B cell (primary cell): ENCODE results near the gene PJA1. TPM values are rescaled to one million over a fixed set of nuclear protein-coding genes. Genes with fewer than 3 reads are reported as not detected.

Experiments used
- ATAC-seq: fragments of 200-7000 bp; cut with Tn5 transposase; one replicate; pipeline ENCODE4 v1.10.0; 2021; ENCODE audit warnings: low read depth, mild to moderate bottlenecking, moderate number of reproducible peaks, moderate library complexity
- CTCF ChIA-PET: fragments of 350-600 bp; sonication (Branson Sonifier 250); formaldehyde crosslinking; loops from one replicate; lab custom pipeline; 2021; ENCODE audit warnings: antibody characterized with exemption, inconsistent platforms; lab: Charles Lee
- POLR2A ChIA-PET: fragments of 350-600 bp; sonication (Branson Sonifier 250); formaldehyde crosslinking; loops from one replicate; lab custom pipeline; 2021; ENCODE audit warnings: antibody characterized with exemption; lab: Charles Lee
- DNase-seq: peaks from one replicate; pipeline ENCODE4 v3.0.0; 2013
- H2AFZ ChIP-seq: 2 replicates; pipeline ENCODE4 v1.6.1; 2012; ENCODE audit warnings: mild to moderate bottlenecking, low read depth, low read length; ENCODE audit not compliant: insufficient read depth, poor library complexity, severe bottlenecking
- H3K27ac ChIP-seq, 2 donors: 1 replicate in 1 of 2; 2 replicates in 1 of 2; pipeline ENCODE4 v1.5.1; 2012 to 2013; ENCODE audit warnings: low read length in 2 of 2, mild to moderate bottlenecking in 2 of 2, moderate library complexity in 1 of 2
- H3K27me3 ChIP-seq, 4 experiments: fragments of 200-600 bp in 1 of 4; sonication (generic) in 1 of 4; replicated peaks in 1 of 4; 1 replicate in 2 of 4; 2 replicates in 2 of 4; pipeline versions ENCODE4 v1.6.1 to v1.7.0; 2013 to 2016; ENCODE audit warnings: low read length in 3 of 4, mild to moderate bottlenecking in 2 of 4, mixed read lengths in 1 of 4, moderate library complexity in 1 of 4; ENCODE audit not compliant: insufficient read depth in 4 of 4, control insufficient read depth in 3 of 4; ENCODE audit errors: control extremely low read depth in 1 of 4
- H3K36me3 ChIP-seq, 2 experiments: replicated peaks in 1 of 2; 1 replicate in 1 of 2; 2 replicates in 1 of 2; pipeline versions ENCODE4 v1.6.1 to v1.7.1; 2013; ENCODE audit warnings: low read length in 1 of 2; ENCODE audit not compliant: insufficient read depth in 2 of 2, control insufficient read depth in 1 of 2; ENCODE audit errors: control extremely low read depth in 1 of 2, extremely low read depth in 1 of 2
- H3K4me1 ChIP-seq, 2 donors: fragments of 200-600 bp in 1 of 2; sonication (generic) in 1 of 2; 1 replicate in 1 of 2; 2 replicates in 1 of 2; pipeline versions ENCODE4 v1.5.1 to v1.6.1; 2013 to 2017; ENCODE audit warnings: low read length in 2 of 2; ENCODE audit not compliant: control insufficient read depth in 2 of 2, insufficient read depth in 2 of 2
- H3K4me2 ChIP-seq: replicated peaks from 2 replicates; pipeline ENCODE3; 2012; ENCODE audit warnings: mild to moderate bottlenecking, low read depth, low read length; ENCODE audit not compliant: poor library complexity, severe bottlenecking
- H3K4me3 ChIP-seq, 5 experiments: fragments of 200-600 bp in 1 of 5; sonication (generic) in 1 of 5; 1 replicate in 3 of 5; 2 replicates in 2 of 5; pipeline versions ENCODE4 v1.5.1 to v1.7.0; 2011 to 2016; ENCODE audit warnings: low read length in 4 of 5, mild to moderate bottlenecking in 4 of 5, low read depth in 2 of 5, control low read depth in 1 of 5, moderate library complexity in 1 of 5; ENCODE audit not compliant: insufficient read depth in 1 of 5; ENCODE audit errors: control extremely low read depth in 1 of 5, extremely low read depth in 1 of 5
- H3K79me2 ChIP-seq: fragments of 200-600 bp; sonication (generic); one replicate; pipeline ENCODE4 v1.6.0; 2016; ENCODE audit warnings: low read length; ENCODE audit not compliant: control insufficient read depth, insufficient read depth
- H3K9ac ChIP-seq: fragments of 200-600 bp; sonication (generic); 2 replicates; pipeline ENCODE4 v1.6.1; 2017; ENCODE audit warnings: mild to moderate bottlenecking, low read length, moderate library complexity
- H3K9me3 ChIP-seq, 3 donors: one replicate each; pipeline versions ENCODE4 v1.6.1 to v1.7.1; 2013; ENCODE audit warnings: low read length in 2 of 3; ENCODE audit not compliant: control insufficient read depth in 2 of 3, insufficient read depth in 1 of 3; ENCODE audit errors: control extremely low read depth in 1 of 3
- H4K20me1 ChIP-seq: 2 replicates; pipeline ENCODE4 v1.6.0; 2012; ENCODE audit warnings: mild to moderate bottlenecking, low read length; ENCODE audit not compliant: insufficient read depth, control insufficient read depth, poor library complexity, severe bottlenecking
- H3K27ac Mint-ChIP-seq: one replicate; pipeline ENCODE4 v1.8.0; 2021; ENCODE audit warnings: mixed read lengths
- H3K27me3 Mint-ChIP-seq: one replicate; pipeline ENCODE4 v1.8.0; 2021; ENCODE audit warnings: mixed read lengths
- H3K4me1 Mint-ChIP-seq: one replicate; pipeline ENCODE4 v1.8.0; 2021; ENCODE audit warnings: mixed read lengths
- H3K4me3 Mint-ChIP-seq: one replicate; pipeline ENCODE4 v1.8.0; 2021; ENCODE audit warnings: mixed read lengths
- H3K9me3 Mint-ChIP-seq: one replicate; pipeline ENCODE4 v1.8.0; 2022; ENCODE audit warnings: mixed read lengths; ENCODE audit not compliant: insufficient read depth
- CTCF ChIP-seq: fragments of 200-600 bp; IDR thresholded peaks from one replicate; pipeline ENCODE4 v1.8.0; 2022; ENCODE audit warnings: antibody characterized with exemption, mild to moderate bottlenecking
- EZH2 ChIP-seq: IDR thresholded peaks from 2 replicates; pipeline ENCODE4 v1.6.1; 2012; ENCODE audit warnings: borderline replicate concordance, low read depth, mild to moderate bottlenecking, moderate library complexity, low read length; ENCODE audit not compliant: insufficient read depth, poor library complexity, severe bottlenecking
- WGBS: methylation state at CpG from one replicate; pipeline ENCODE4 v1.1.5; 2013; ENCODE audit warnings: missing lambda C conversion rate; ENCODE audit not compliant: insufficient coverage; 5-methylcytosine and 5-hydroxymethylcytosine counted together
- intact Hi-C: fragments of 100-400 bp; cut with micrococcal nuclease; formaldehyde crosslinking; loops from one replicate; pipeline ENCODE4 v1.10.0; 2022
- polyA plus RNA-seq: library from polyadenylated mRNA; depleted of rRNA; stranded (reverse); fragments of >200 nt; gene quantifications from 2 replicates; pipeline ENCODE4 v1.2.3, GENCODE V29; 2012
- total RNA-seq, 2 donors: library from RNA; stranded (reverse); fragments of 120-200 nt in 1 of 2; gene quantifications; 1 replicate in 1 of 2; 2 replicates in 1 of 2; pipeline versions ENCODE4 v1.2.3 to v1.2.4, GENCODE V29; 2013 to 2022

The PJA1 gene
- total and polyA plus RNA-seq, 2 donors (not counting 1 experiment from before 2014, with no cell fraction given) = 17.7 to 21.3 TPM

- Mint-ChIP-seq H3K27ac (no peak overlapping the region), H3K9me3 (no peaks in the 10 kb centered on the region), H3K4me3 (no peak overlapping the region), H3K4me1 (no peaks in the 10 kb centered on the region), H3K27me3 (peaks cover 7% of the 10 kb centered on the region)
- H3K4me3 ChIP-seq = no peak overlapping the region
- no peaks in the 10 kb centered on the region for H4K20me1 ChIP-seq
- ChIA-PET POLR2A (no interaction called here), CTCF (no interaction called here)
- DNase-seq (no peak), ATAC-seq (no peak)
- no peak overlapping the region for H3K4me2 ChIP-seq
- no peaks in the 10 kb centered on the region for H3K4me1 ChIP-seq
- TF ChIP-seq EZH2 (no peak), CTCF (no peak)
- no peaks in the 10 kb centered on the region for H3K36me3 ChIP-seq
- no peaks in the 10 kb centered on the region for H3K9me3 ChIP-seq
- no peak overlapping the region for H3K27ac ChIP-seq
- intact Hi-C loops = no loop called here
- no peak overlapping the region for H3K9ac ChIP-seq
- H3K27me3 ChIP-seq = no peaks in the 10 kb centered on the region
- no peaks in the 10 kb centered on the region for H3K79me2 ChIP-seq
- H2AFZ ChIP-seq = no peak overlapping the region
- WGBS = 50% methylated on average over 5 of the region's 12 CpGs
Measured at GRCh38 chrX:69150281-69150960, 14.8 kb downstream of the PJA1 start.

- no peaks in the 10 kb centered on the region for H3K9me3 ChIP-seq
- H2AFZ ChIP-seq = no peak overlapping the region
- no peaks in the 10 kb centered on the region for H3K79me2 ChIP-seq
- intact Hi-C loops = no loop called here
- H3K36me3 ChIP-seq = no peaks in the 10 kb centered on the region
- no peak overlapping the region for H3K27ac ChIP-seq
- no peaks in the 10 kb centered on the region for H4K20me1 ChIP-seq
- 34% methylated on average over 3 of the region's 28 CpGs for WGBS
- Mint-ChIP-seq H3K4me3 (no peak overlapping the region), H3K9me3 (no peaks in the 10 kb centered on the region), H3K27ac (no peak overlapping the region), H3K27me3 (peaks cover 7% of the 10 kb centered on the region), H3K4me1 (no peaks in the 10 kb centered on the region)
- no peak for ATAC-seq
- no peak overlapping the region for H3K4me2 ChIP-seq
- ChIA-PET POLR2A (no interaction called here), CTCF (no interaction called here)
- no peak for TF ChIP-seq EZH2
- no peaks in the 10 kb centered on the region for H3K27me3 ChIP-seq
- no peak for DNase-seq
- no peak overlapping the region for H3K4me3 ChIP-seq
- H3K9ac ChIP-seq = no peak overlapping the region
- no peaks in the 10 kb centered on the region for H3K4me1 ChIP-seq
Measured at GRCh38 chrX:69149466-69150280, 15.6 kb downstream of the PJA1 start.
